ENCODE results near the gene TSC22D1. TPM values are rescaled to one million over a fixed set of nuclear protein-coding genes. Genes with fewer than 3 reads are reported as not detected.

Gene TSC22D1
- total RNA-seq, 1 donor from 2014 or later: 149 TPM

DNA sequence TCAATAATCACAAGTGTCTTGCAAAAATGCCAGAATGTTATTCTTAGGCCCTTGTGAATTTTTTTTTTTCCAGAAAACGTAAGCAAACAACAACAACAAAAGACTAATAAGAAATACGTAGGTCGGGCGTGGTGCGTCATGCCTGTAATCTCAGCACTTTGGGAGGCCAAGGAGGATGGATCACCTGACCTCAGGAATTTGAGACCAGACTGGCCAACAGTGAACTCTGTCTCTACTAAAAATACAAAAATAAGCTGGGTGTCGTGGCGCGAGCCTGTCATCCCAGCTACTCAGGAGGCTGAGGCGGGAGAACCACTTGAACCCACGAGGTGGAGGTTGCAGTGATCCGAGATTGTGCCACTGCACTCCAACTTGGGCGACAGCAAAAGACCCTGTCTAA is 20.9 kb downstream of the TSC22D1 start:
- Histone ChIP-seq H3K9me3 (no peaks in the 10 kb centered on the region), H3K27ac (no peak overlapping the region), H3K27me3 (no peaks in the 10 kb centered on the region), H3K4me1 (no peaks in the 10 kb centered on the region), H3K36me3 (no peaks in the 10 kb centered on the region), H3K4me3 (no peak overlapping the region)
- intact Hi-C loops (cut with DNase I): no loop called here
- DNase-seq (no peak), ATAC-seq (no peak)
- TF ChIP-seq, protein P1, sequence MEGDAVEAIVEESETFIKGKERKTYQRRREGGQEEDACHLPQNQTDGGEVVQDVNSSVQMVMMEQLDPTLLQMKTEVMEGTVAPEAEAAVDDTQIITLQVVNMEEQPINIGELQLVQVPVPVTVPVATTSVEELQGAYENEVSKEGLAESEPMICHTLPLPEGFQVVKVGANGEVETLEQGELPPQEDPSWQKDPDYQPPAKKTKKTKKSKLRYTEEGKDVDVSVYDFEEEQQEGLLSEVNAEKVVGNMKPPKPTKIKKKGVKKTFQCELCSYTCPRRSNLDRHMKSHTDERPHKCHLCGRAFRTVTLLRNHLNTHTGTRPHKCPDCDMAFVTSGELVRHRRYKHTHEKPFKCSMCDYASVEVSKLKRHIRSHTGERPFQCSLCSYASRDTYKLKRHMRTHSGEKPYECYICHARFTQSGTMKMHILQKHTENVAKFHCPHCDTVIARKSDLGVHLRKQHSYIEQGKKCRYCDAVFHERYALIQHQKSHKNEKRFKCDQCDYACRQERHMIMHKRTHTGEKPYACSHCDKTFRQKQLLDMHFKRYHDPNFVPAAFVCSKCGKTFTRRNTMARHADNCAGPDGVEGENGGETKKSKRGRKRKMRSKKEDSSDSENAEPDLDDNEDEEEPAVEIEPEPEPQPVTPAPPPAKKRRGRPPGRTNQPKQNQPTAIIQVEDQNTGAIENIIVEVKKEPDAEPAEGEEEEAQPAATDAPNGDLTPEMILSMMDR (IDR thresholded peaks at IDR 0.05): no peak

DNA sequence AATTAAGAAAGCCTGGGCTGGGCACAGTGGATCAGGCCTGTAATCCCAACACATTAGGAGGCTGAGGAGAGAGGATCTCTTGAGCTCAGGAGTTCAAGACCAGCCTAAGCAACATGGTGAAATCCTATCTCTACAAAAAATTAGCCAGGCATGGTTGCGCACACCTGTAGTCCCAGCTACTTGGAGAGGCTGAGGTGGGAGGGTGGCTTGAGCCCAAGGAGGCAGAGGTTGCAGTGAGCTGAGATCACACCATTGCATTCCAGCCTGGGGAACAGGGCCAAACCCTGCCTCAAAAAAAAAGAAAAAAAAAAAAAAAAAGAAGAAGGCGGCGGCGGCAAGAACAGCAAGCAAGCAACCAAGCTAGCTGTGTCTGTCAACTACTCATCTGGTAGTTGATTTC is 26.7 kb downstream of the TSC22D1 start:
- TF ChIP-seq, protein P1 (IDR thresholded peaks at IDR 0.05): no peak
- intact Hi-C loops (cut with DNase I): no loop called here
- no peaks in the 10 kb centered on the region for H3K36me3 ChIP-seq
- no peak overlapping the region for H3K27ac ChIP-seq
- no peaks in the 10 kb centered on the region for H3K9me3 ChIP-seq
- no peak overlapping the region for H3K4me3 ChIP-seq
- ATAC-seq: peak; percentile 59
- no peak for DNase-seq
- no peaks in the 10 kb centered on the region for H3K4me1 ChIP-seq
- H3K27me3 ChIP-seq: no peaks in the 10 kb centered on the region

DNA sequence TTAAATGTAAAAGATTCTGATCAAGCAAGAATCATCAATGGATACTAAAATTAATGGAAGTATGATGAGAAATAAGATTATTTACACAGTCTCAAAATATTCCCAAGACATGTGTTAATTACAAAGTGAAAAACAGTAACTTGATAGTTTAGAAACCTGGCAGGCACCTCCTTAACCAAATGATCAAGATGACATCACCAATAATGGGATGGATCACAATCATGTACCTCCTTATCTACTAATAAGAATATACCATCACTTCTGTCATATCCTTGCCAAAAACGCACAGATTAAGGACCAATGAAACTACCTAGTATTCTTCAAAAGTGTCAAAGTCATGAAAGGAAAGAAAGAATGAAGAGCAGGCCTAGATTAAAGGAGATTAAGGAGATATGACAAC is 30.0 kb downstream of the TSC22D1 start:
- intact Hi-C loops (cut with DNase I): no loop called here
- no peaks in the 10 kb centered on the region for H3K27me3 ChIP-seq

DNA sequence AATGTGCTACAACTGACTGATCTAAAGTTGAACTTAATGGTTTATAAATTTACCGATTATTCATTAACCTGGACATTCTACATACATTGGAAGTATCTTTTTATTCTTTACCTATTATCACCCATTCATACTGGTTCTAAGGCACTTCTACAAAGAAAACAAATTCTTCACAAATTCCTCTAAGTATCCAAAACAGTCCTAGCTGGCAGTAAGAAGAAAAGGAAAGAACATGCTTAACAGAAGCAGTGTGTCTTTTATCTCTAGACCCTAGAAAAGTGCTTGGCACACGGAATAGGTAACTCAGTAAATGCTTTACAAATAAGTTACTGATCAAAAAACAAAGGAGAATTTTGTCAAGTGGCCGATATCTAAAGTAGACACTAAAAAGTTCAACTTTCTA is 32.8 kb downstream of the TSC22D1 start:
- Histone ChIP-seq H3K36me3 (no peaks in the 10 kb centered on the region), H3K27me3 (no peaks in the 10 kb centered on the region), H3K9me3 (no peaks in the 10 kb centered on the region), H3K4me1 (peaks cover 7% of the 10 kb centered on the region), H3K4me3 (no peak overlapping the region), H3K27ac (no peak overlapping the region)
- intact Hi-C loops (cut with DNase I): no loop called here
- no peak for DNase-seq
- no peak for ATAC-seq
- TF ChIP-seq, protein P1 (IDR thresholded peaks at IDR 0.05): no peak

More for the DNA sequence above, 30.0 kb downstream of the TSC22D1 start:
- H3K4me3 ChIP-seq: no peak overlapping the region
- H3K27ac ChIP-seq: no peak overlapping the region
- DNase-seq (no peak), ATAC-seq (no peak)
- H3K9me3 ChIP-seq: no peaks in the 10 kb centered on the region
- peaks cover 7% of the 10 kb centered on the region for H3K4me1 ChIP-seq
- H3K36me3 ChIP-seq: no peaks in the 10 kb centered on the region
- TF ChIP-seq, protein P1 (IDR thresholded peaks at IDR 0.05): no peak

DNA sequence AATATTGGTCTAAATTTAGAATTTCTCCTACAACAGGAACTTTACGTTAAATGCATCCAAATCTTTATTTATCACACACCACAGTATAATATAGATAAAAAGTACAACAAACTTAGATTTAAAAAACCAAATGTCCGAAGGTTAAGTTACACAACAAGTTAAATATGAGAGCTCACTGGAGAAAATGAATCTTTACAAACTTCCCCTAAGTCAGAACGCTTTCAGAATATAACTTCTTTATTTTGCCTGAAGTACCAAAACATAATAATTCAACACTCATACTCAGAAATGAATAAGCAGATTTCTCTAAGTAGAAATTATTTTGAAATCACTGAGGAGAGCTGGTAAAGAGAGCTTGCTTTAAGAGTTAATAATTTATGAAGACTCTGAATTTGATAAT is 33.8 kb downstream of the TSC22D1 start:
- intact Hi-C loops (cut with DNase I): no loop called here
- Histone ChIP-seq H3K36me3 (no peaks in the 10 kb centered on the region), H3K27ac (no peak overlapping the region), H3K4me3 (no peak overlapping the region), H3K9me3 (no peaks in the 10 kb centered on the region), H3K27me3 (no peaks in the 10 kb centered on the region), H3K4me1 (peaks cover 7% of the 10 kb centered on the region)
- DNase-seq: no peak
- TF ChIP-seq, protein P1 (IDR thresholded peaks at IDR 0.05): no peak
- ATAC-seq: no peak

DNA sequence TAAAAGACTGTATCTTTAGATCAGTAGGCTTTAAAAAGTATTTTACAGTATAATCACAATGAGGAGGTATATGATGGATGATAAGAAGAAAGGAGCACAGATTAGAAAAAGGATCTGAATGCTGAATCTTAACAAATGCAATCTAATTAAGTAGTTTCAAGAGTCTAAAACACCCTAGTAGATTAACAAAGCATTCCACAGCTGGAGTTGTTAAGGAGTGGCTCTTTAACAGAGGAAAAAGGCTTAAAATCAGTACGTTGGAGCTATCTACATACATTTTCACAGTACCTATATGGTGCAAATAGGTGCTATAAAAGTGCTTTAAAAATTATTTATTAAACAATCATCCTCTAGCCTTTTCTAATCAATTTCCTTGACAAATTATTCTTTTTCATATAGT is 34.5 kb downstream of the TSC22D1 start:
- Histone ChIP-seq H3K36me3 (no peaks in the 10 kb centered on the region), H3K9me3 (no peaks in the 10 kb centered on the region), H3K4me1 (peaks cover 7% of the 10 kb centered on the region), H3K27me3 (no peaks in the 10 kb centered on the region), H3K4me3 (no peak overlapping the region), H3K27ac (no peak overlapping the region)
- ATAC-seq: no peak
- intact Hi-C loops (cut with DNase I): no loop called here
- DNase-seq: no peak
- TF ChIP-seq, protein P1 (IDR thresholded peaks at IDR 0.05): no peak
